Liver (tissue), 3 donors: ENCODE measurements around the gene BARHL1.

ENCODE experiments used
- GABPA ChIP-seq, 2 donors: IDR thresholded peaks in 1 of 2; conservative IDR thresholded peaks in 1 of 2; 2 replicates each; pipeline ENCODE4 v1.6.1; 2016; ENCODE audit warnings: antibody characterized with exemption in 2 of 2, mild to moderate bottlenecking in 1 of 2, moderate library complexity in 1 of 2
- HNF4A ChIP-seq, 2 donors: conservative IDR thresholded peaks; 2 replicates each; pipeline ENCODE4 v1.6.1; 2016; ENCODE audit warnings: antibody characterized with exemption in 2 of 2, mild to moderate bottlenecking in 2 of 2
- TAF1 ChIP-seq: conservative IDR thresholded peaks from 2 replicates; pipeline ENCODE4 v1.6.1; 2016; ENCODE audit warnings: antibody characterized with exemption, mild to moderate bottlenecking
- YY1 ChIP-seq: IDR thresholded peaks from 2 replicates; pipeline ENCODE4 v1.6.1; 2016; ENCODE audit warnings: antibody characterized with exemption, mild to moderate bottlenecking
- TF ChIP-seq, protein P1 (sequence below): IDR thresholded peaks from 2 replicates; pipeline ENCODE4 v1.6.1; 2016; ENCODE audit warnings: antibody characterized with exemption
- TF ChIP-seq, protein P2 (sequence below): fragments of 150-350 bp; IDR thresholded peaks from 2 replicates; pipeline ENCODE4 v1.5.1; 2017; ENCODE audit warnings: improper control_type of control experiment, low read depth, low read length; ENCODE audit not compliant: missing input control
- donor health status: healthy.
- donor health status: healthy.

DNA sequence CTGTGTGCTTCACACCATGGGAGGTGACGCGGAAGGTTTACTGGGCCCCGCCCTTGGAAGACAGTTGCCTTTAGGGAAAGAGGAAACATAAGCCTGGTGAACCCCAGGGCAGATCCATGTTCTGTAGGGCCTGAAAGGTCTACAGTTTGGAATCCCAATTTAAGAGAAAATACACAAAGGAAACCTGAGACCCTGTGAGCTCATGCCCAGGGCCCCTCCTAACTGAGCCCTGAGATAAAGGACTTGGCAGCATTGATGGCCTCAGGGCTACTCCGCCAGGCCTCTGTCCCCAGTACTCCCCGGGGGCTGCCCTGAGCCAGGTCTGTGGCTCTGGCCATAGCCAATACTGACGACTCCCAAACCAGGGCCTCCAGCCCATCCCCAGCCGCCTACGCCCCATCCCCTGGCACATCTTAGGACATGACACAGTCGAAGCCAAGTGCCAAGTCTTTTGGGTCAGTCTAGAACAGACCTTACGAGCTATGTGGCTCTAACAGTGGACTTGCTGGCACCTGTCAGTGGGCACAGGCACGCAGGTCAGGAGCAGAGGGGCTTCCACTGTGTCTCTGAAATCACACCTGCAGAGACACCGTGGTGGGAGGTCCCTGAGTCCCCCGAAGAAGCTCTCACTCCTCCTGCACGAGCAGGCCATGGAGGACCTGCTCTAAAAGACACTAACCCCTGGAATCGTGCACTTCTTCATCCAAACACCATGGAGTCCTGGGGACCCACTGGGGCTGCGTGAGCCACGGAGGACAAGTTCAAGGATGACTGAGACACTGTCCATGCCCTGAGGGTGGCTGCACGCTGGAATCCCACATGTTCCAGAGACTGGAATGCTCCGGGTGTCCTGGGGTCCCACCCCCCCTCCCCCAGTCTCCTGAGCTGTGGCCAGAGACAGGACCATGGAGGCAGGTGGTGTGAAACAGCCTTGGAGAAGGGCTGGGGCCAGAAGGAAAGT lies 40.3 kb upstream of the BARHL1 start:
- TF ChIP-seq, protein P1, sequence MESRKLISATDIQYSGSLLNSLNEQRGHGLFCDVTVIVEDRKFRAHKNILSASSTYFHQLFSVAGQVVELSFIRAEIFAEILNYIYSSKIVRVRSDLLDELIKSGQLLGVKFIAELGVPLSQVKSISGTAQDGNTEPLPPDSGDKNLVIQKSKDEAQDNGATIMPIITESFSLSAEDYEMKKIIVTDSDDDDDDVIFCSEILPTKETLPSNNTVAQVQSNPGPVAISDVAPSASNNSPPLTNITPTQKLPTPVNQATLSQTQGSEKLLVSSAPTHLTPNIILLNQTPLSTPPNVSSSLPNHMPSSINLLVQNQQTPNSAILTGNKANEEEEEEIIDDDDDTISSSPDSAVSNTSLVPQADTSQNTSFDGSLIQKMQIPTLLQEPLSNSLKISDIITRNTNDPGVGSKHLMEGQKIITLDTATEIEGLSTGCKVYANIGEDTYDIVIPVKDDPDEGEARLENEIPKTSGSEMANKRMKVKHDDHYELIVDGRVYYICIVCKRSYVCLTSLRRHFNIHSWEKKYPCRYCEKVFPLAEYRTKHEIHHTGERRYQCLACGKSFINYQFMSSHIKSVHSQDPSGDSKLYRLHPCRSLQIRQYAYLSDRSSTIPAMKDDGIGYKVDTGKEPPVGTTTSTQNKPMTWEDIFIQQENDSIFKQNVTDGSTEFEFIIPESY, result no peak
- TF ChIP-seq YY1 (no peak), HNF4A (conservative IDR thresholded peaks at IDR 0.05) (no peak), GABPA (IDR thresholded peaks at IDR 0.05 in 1 of 2, conservative IDR thresholded peaks at IDR 0.05 in 1 of 2) (no peak), TAF1 (no peak)
- TF ChIP-seq, protein P2, sequence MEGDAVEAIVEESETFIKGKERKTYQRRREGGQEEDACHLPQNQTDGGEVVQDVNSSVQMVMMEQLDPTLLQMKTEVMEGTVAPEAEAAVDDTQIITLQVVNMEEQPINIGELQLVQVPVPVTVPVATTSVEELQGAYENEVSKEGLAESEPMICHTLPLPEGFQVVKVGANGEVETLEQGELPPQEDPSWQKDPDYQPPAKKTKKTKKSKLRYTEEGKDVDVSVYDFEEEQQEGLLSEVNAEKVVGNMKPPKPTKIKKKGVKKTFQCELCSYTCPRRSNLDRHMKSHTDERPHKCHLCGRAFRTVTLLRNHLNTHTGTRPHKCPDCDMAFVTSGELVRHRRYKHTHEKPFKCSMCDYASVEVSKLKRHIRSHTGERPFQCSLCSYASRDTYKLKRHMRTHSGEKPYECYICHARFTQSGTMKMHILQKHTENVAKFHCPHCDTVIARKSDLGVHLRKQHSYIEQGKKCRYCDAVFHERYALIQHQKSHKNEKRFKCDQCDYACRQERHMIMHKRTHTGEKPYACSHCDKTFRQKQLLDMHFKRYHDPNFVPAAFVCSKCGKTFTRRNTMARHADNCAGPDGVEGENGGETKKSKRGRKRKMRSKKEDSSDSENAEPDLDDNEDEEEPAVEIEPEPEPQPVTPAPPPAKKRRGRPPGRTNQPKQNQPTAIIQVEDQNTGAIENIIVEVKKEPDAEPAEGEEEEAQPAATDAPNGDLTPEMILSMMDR, result no peak
